Stimulated activated CD4-positive, alpha-beta T cell treated with anti-CD3 and anti-CD28 coated beads, TNF-alpha, amount 100 ng/mL, for 1 hour (primary cell): Measurements from ENCODE around the gene CCDC154.
"Not testable (repeated sequence)": the region's sequence is repeated elsewhere in the genome, so short reads cannot be mapped to it uniquely, and the experiment has no call there.

Experiments
- DNase-seq, 3 donors: peaks; one replicate each; pipeline ENCODE4 v3.0.0-alpha.2; 2020; ENCODE audit warnings: low read depth in 3 of 3, low spot score in 1 of 3

CCDC154 gene

GRCh38 chr16:1455190-1456171 lies 11.1 kb upstream of the CCDC154 start:
- DNase-seq: no peak

DNA sequence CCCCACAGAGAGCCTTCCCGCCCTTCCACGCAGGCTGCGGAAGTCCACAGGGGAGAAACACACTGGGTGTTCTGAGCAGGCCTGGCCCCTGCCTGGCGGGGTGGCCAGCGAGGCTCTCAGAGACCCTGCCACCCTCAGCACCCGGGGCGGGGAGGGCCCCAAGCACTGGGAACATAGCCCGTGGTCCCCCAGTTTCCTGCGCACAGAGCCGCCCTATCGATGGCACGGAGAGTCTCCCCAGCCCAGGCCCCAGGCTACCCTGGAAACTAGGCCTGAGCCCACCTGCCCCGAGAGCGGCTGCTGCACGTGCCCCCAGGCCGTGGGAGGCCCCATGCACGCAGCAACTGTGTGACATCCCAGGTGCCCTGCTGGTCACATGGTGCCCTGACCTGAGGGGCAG lies 10.2 kb upstream of the CCDC154 start:
- no peak for DNase-seq

GRCh38 chr16:1453316-1453715 lies 9.0 kb upstream of the CCDC154 start:
- DNase-seq: no peak

GRCh38 chr16:1452530-1452929 lies 8.2 kb upstream of the CCDC154 start:
- no peak for DNase-seq

DNA sequence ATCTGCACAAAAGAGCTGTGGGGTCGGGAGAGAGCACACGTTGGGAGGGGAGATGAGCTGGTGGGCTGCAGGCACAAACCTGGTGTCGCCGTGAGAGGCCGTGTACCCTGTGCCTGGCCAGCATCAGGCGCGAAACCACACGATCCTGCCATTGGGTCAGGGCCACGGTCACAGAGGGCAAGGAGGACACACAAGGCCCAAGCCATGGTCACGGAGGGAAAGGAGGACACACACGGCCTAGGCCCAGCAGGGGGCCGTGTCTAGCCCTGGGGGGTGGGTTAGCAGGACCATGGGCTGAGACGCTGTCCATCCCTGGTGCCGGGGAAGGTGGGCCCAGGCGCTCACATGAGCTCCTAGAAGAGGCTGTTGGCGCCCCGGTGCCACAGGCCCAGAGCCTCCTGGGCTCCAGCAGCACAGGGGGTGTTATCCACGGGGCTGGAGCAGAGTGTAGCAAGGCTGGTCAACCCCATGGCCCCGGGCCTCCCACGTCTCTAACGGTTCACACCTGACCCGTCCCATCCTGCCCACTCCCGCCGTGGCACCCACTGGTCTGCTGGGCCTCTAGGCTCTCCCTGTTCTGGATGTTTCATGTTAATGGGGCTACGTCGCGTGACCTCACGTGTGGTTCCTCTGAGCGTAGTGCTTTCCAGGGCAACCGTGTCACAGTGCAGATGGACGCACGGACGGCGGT lies 7.5 kb upstream of the CCDC154 start:
- no peak for DNase-seq

DNA sequence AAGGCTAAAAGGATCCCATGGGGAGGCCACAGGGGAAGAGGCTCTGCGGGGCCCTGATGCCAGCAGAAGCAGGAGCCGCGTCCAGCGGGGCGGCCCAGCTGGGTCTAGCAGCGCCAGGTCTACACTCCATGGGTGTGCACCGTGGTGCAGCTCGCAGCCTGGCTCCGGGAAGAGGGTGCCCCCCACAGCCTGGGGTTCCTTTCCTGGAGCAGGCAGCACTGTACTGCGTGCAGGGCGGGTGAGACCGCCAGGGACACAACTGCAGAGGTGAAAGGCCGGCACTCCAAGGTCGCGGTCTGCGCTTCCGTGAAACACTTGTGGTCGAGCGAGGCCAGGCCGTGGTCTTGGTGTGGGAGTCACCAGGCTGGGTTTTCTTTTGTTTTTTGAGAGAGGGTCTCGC lies 6.5 kb upstream of the CCDC154 start:
- no peak for DNase-seq

GRCh38 chr16:1450218-1450617 lies 5.9 kb upstream of the CCDC154 start:
- no peak for DNase-seq

DNA sequence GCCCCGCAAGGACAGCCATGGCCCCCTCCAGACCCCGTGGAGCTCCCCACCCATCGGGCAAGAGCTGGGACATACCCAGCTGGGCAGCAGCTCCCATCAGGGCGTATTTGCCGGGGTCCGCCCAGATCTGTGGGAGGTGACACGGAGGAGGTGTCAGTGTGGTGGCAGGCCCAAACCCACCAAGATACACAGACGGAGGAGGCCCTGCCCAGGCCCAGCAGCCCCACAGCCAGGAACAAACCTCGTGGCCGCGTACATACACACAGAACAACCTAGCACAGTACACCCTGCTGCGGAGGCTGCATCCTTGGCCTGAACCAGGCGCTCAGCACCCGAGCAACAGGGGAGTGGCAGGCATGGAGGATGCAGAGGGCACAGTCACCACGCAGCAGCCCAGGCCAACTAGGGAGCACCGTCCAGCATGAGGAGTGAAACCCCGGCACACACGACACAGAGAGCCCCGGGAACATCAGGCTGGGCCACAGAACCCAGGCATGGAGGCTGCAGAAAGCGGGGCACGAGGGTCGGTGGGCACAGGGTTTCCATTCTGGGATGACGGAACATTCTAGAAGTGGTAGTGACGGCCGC lies 4.9 kb upstream of the CCDC154 start:
- no peak for DNase-seq

- no peak for DNase-seq
Observed at GRCh38 chr16:1448536-1449116, 4.3 kb upstream of the CCDC154 start.

GRCh38 chr16:1447965-1448364 lies 3.6 kb upstream of the CCDC154 start:
- no peak for DNase-seq

- DNase-seq: no peak
Observed at GRCh38 chr16:1446296-1447080, 2.1 kb upstream of the CCDC154 start.

GRCh38 chr16:1445518-1446203 lies 1.3 kb upstream of the CCDC154 start:
- no peak for DNase-seq

DNA sequence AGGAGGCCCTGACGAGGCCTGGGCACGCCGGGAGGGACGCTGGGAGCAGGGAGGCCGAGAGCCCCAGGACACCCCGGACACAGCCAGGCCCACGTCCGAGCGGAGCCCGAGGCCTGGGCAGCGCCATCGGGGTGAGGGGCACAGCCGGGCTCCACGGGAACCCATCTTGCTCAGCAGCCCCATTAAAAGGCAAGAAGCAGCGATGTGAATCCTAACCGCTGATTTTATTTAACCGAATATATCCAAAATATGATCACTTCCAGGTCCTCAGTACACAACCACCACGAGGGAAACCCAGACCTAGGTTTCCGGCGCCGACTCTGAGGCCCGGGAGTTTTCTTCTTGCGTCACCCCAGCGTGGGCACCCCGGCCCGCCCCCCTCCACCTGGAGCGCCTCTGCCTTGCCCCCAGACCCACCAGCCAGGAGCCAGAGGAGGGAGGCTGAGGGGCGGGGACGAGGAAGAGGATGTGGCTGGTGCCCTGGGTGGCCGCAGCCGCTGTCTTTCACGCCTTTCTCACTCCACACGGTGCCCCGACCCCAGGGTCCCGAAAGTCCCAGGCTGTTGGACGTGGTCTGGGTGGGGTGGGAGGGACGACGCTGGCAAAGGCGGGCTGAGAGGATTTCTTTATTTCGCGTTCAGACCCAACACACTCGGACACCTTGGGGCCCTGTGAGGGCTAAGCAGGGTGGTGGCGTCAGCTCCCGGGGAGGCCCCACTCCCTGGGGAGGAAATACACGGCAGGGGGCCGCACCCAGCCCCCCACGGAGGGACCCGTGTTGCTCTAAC lies 568 bp upstream of the CCDC154 start:
- no peak for DNase-seq

- no peak for DNase-seq
Observed at GRCh38 chr16:1443403-1443973, 868 bp downstream of the CCDC154 start.

DNA sequence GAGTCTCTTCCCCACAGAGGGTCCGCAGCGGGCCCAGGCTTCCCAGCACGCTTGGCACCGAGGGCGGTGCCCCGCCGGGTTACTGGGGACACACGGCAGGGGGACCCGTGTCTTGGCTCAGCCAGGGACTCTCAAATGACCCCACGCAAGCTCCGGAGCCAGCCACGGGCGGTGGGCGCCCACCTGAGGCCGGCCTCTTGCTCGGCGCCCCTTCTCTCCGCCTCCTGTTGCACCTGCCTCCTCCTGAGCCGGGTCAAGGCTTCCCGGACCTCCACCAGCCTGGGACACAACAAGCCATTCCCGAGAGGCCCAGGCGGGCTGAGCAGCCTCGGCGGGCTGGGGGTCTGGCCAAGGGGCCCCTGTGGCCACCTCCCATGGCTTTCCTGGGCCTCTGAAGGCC lies 1.7 kb downstream of the CCDC154 start:
- no peak for DNase-seq

DNA sequence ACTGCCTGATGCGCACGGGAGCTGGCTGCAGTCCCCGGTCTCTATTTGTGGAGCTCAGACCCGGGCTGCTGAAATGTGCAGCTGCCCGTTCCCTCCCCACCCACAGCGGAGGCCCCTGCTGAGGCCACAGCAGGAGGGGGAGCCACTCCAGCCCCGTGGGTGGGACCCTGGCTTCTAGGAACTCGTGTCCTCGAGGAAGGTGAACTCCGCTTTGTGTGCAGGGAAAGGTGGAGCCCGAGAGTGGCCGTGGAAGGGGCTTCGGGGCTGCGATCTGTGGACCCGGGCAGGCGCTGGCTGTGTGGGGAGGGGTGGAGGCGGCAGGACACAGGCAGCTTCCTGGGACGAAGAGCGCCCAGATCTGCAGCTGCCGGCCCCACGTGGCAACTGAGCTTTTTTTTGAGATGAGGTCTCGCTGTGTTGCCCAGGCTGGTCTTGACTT lies 2.9 kb downstream of the CCDC154 start:
- no peak for DNase-seq

GRCh38 chr16:1439699-1440074 lies 4.7 kb downstream of the CCDC154 start:
- not testable (repeated sequence) for DNase-seq

GRCh38 chr16:1439058-1439698 lies 5.2 kb downstream of the CCDC154 start:
- no peak for DNase-seq
